Ishikawa (cell line): Measurements from ENCODE around the gene KCNB1.

Experiments
- EGR1 ChIP-seq: IDR thresholded peaks from 2 replicates; pipeline ENCODE4 v1.6.1; 2012
- EP300 ChIP-seq: IDR thresholded peaks from 2 replicates; pipeline ENCODE4 v1.6.1; 2012; ENCODE audit warnings: borderline replicate concordance
- MAX ChIP-seq: IDR thresholded peaks from 2 replicates; pipeline ENCODE4 v1.6.1; 2012
- RAD21 ChIP-seq: IDR thresholded peaks from 2 replicates; pipeline ENCODE4 v1.6.1; 2012; ENCODE audit warnings: low read depth
- REST ChIP-seq: IDR thresholded peaks from 2 replicates; pipeline ENCODE4 v1.6.1; 2012; ENCODE audit warnings: low read depth, mild to moderate bottlenecking
- YY1 ChIP-seq: IDR thresholded peaks from 2 replicates; pipeline ENCODE4 v1.6.1; 2012; ENCODE audit warnings: low read depth
- TF ChIP-seq, protein P1 (sequence below): IDR thresholded peaks from 2 replicates; pipeline ENCODE4 v1.6.1; 2012

DNA sequence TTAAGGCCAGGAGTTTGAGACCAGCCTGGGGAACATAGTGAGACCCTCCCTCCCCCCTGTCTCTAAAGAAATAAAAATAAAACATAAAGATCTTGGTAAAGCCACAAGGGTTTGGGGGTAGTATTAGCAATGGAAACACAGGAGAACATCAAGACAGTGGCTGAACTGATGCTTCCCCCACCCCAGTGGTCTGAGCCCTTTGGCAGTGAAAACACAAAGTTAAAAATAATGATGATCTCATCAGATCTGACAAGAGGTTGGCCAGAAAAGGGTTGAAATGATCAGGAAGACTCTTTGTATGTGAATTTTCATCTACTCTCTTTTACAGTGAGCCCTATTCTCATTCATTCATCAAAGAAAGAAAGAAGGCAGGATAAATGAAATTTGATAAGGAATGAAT is 93.7 kb downstream of the KCNB1 start:
- no peak for TF ChIP-seq MAX
- TF ChIP-seq EP300: no peak
- no peak for TF ChIP-seq EGR1
- TF ChIP-seq RAD21: no peak
- TF ChIP-seq REST: no peak
- TF ChIP-seq YY1: no peak
- TF ChIP-seq, protein P1, sequence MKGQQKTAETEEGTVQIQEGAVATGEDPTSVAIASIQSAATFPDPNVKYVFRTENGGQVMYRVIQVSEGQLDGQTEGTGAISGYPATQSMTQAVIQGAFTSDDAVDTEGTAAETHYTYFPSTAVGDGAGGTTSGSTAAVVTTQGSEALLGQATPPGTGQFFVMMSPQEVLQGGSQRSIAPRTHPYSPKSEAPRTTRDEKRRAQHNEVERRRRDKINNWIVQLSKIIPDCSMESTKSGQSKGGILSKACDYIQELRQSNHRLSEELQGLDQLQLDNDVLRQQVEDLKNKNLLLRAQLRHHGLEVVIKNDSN: no peak
